ENCODE measurements around the gene CA10. TPM values are rescaled to one million over a fixed set of nuclear protein-coding genes. Genes with fewer than 3 reads are reported as not detected.

CA10 gene
- total RNA-seq, 1 experiment from 2014 or later: not detected

DNA sequence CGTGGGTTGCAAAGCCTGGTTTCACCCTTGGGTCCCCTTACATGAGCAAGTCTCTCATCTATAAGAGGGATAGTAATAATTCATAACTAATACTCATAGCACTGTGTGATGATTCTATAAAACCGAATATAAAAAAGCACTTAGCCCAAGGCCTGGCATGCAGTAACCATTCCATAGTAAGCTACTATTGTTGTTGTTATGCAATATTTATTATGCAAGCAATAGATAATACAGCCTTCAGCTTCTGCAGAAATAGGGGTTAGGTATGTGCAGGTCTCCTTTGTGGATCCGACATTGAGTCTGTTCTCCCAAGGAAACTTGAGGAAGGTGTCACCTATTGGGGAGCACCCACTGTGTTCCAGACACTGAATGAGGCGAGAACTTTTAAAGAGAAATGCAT is 497.1 kb downstream of the CA10 start:
- Mint-ChIP-seq H3K27ac (ENCODE audit: unreplicated experiment) (no peak overlapping the region), H3K36me3 (ENCODE audit: insufficient read depth, unreplicated experiment) (no peaks in the 10 kb centered on the region), H3K9me3 (ENCODE audit: unreplicated experiment) (no peaks in the 10 kb centered on the region), H3K27me3 (ENCODE audit: insufficient read depth, unreplicated experiment) (peaks cover 14% of the 10 kb centered on the region), H3K4me1 (ENCODE audit: low read depth, unreplicated experiment) (no peaks in the 10 kb centered on the region), H3K4me3 (ENCODE audit: unreplicated experiment) (no peak overlapping the region)
- no peaks in the 10 kb centered on the region for H3K9me3 ChIP-seq
- H3K4me3 ChIP-seq (ENCODE audit: low read depth, low read length): no peak overlapping the region
- H3K4me1 ChIP-seq: no peaks in the 10 kb centered on the region
- no peak for DNase-seq
- no peaks in the 10 kb centered on the region for H3K36me3 ChIP-seq (ENCODE audit: control insufficient read depth, insufficient read depth, low read length)
- no TSS peak for BruUV-seq (replicated peaks)
- TF ChIP-seq CTCF (IDR thresholded peaks at IDR 0.05; ENCODE audit: insufficient read depth in 1 of 2, low read depth in 1 of 2, low read length in 1 of 2, severe bottlenecking in 1 of 2, unreplicated experiment in 1 of 2): no peak
- intact Hi-C loops (cut with micrococcal nuclease; ENCODE audit: unreplicated experiment): no loop called here
- H3K27me3 ChIP-seq (replicated peaks; ENCODE audit: control insufficient read depth, insufficient read depth, low read length): 0 out of 2 replicates have a peak, but pooled peaks cover 1% of the 10 kb centered on the region
- POLR2A ChIA-PET: no interaction called here
- CTCF ChIA-PET: no interaction called here

GRCh38 chr17:51660266-51660665 is 498.2 kb downstream of the CA10 start:
- no peak overlapping the region for H3K4me3 Mint-ChIP-seq (ENCODE audit: unreplicated experiment)
- no peak for TF ChIP-seq CTCF (IDR thresholded peaks at IDR 0.05; ENCODE audit: insufficient read depth in 1 of 2, low read depth in 1 of 2, low read length in 1 of 2, severe bottlenecking in 1 of 2, unreplicated experiment in 1 of 2)
- Histone ChIP-seq H3K4me1 (no peaks in the 10 kb centered on the region), H3K4me3 (ENCODE audit: low read depth, low read length) (no peak overlapping the region), H3K9me3 (no peaks in the 10 kb centered on the region), H3K36me3 (ENCODE audit: control insufficient read depth, insufficient read depth, low read length) (no peaks in the 10 kb centered on the region), H3K27me3 (replicated peaks; ENCODE audit: control insufficient read depth, insufficient read depth, low read length) (0 out of 2 replicates have a peak, but pooled peaks cover 1% of the 10 kb centered on the region)
- POLR2A ChIA-PET: no interaction called here
- DNase-seq: no peak
- no peaks in the 10 kb centered on the region for H3K9me3 Mint-ChIP-seq (ENCODE audit: unreplicated experiment)
- CTCF ChIA-PET: no interaction called here
- H3K27ac Mint-ChIP-seq (ENCODE audit: unreplicated experiment): no peak overlapping the region
- peaks cover 14% of the 10 kb centered on the region for H3K27me3 Mint-ChIP-seq (ENCODE audit: insufficient read depth, unreplicated experiment)
- BruUV-seq (replicated peaks): no TSS peak
- H3K36me3 Mint-ChIP-seq (ENCODE audit: insufficient read depth, unreplicated experiment): no peaks in the 10 kb centered on the region
- intact Hi-C loops (cut with micrococcal nuclease; ENCODE audit: unreplicated experiment): no loop called here
- H3K4me1 Mint-ChIP-seq (ENCODE audit: low read depth, unreplicated experiment): no peaks in the 10 kb centered on the region

- no peaks in the 10 kb centered on the region for H3K4me1 Mint-ChIP-seq (ENCODE audit: low read depth, unreplicated experiment)
- no peak overlapping the region for H3K27ac Mint-ChIP-seq (ENCODE audit: unreplicated experiment)
- peaks cover 1% of the 10 kb centered on the region for H3K27me3 ChIP-seq (replicated peaks; ENCODE audit: control insufficient read depth, insufficient read depth, low read length)
- no peaks in the 10 kb centered on the region for H3K4me1 ChIP-seq
- no peak for DNase-seq
- ChIA-PET POLR2A (no interaction called here), CTCF (no interaction called here)
- no peaks in the 10 kb centered on the region for H3K36me3 ChIP-seq (ENCODE audit: control insufficient read depth, insufficient read depth, low read length)
- intact Hi-C loops (cut with micrococcal nuclease; ENCODE audit: unreplicated experiment): no loop called here
- H3K4me3 ChIP-seq (ENCODE audit: low read depth, low read length): no peak overlapping the region
- H3K27me3 Mint-ChIP-seq (ENCODE audit: insufficient read depth, unreplicated experiment): peaks cover 10% of the 10 kb centered on the region
- H3K9me3 ChIP-seq: no peaks in the 10 kb centered on the region
- H3K36me3 Mint-ChIP-seq (ENCODE audit: insufficient read depth, unreplicated experiment): no peaks in the 10 kb centered on the region
- no peaks in the 10 kb centered on the region for H3K9me3 Mint-ChIP-seq (ENCODE audit: unreplicated experiment)
- no TSS peak for BruUV-seq (replicated peaks)
- H3K4me3 Mint-ChIP-seq (ENCODE audit: unreplicated experiment): no peak overlapping the region
- TF ChIP-seq CTCF (IDR thresholded peaks at IDR 0.05; ENCODE audit: insufficient read depth in 1 of 2, low read depth in 1 of 2, low read length in 1 of 2, severe bottlenecking in 1 of 2, unreplicated experiment in 1 of 2): no peak
Observed at GRCh38 chr17:51657224-51657623, 501.3 kb downstream of the CA10 start.

Measured in Caco-2 (cell line).